SHP77 (cell line): ENCODE data around the gene STOML1.

Experiments
- DNase-seq, 2 experiments: peaks; one replicate each; lab custom pipeline; 2025; lab: John Stamatoyannopoulos, UW

STOML1 gene

DNA sequence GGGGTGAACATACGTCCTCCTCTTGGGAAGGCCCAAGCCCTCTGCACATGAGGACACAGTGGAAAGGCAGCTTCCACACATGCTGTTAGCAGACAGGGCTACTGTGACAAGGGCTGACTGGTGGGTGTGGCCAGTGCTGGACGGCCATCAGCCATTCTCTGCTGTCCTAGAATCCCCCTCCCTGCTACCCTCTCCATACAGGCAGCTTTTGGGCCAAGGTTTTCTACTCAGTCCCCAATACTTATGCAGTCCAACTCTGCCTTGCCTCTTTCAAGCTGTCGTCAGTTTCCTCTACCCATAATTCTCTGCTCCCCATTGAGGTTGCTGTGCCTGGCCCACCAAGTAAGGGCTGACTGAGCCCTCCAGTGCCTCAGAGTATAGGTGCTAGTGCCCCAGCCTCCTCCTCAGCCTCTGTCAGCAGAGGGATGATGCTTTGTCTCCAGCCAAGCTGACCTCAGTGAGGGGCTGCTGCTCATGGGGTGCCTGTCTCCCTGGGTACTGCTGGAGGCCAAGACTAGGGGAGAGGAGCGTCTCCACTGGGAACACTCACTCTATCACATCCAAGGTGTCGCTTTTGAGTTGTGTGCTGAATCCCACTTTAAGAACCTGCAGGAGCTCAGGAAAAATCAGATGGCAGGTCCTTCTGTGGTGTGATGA lies 63.0 kb downstream of the STOML1 start:
- DNase-seq = no peak
